RWPE2 (cell line): ENCODE results near the gene EPHA5.

Experiments used
- ATAC-seq: fragments of 200-7000 bp; cut with Tn5 transposase; 3 replicates; pipeline ENCODE4 v1.9.1; 2021; ENCODE audit warnings: low read depth
- DNase-seq: peaks from one replicate; pipeline ENCODE4 v3.0.0-alpha.2; 2020; ENCODE audit warnings: low spot score
- H3K27ac ChIP-seq: fragments of 450-650 bp; 2 replicates; pipeline ENCODE4 v1.5.1; 2017; ENCODE audit warnings: mild to moderate bottlenecking; ENCODE audit not compliant: poor library complexity, severe bottlenecking
- H3K27me3 ChIP-seq: fragments of 250-450 bp; sonication (Bioruptor Pico); 2 replicates; pipeline ENCODE4 v1.5.1; 2021; ENCODE audit warnings: mild to moderate bottlenecking, moderate library complexity; ENCODE audit not compliant: insufficient read depth, poor library complexity, severe bottlenecking
- H3K36me3 ChIP-seq: fragments of 250-450 bp; sonication (Bioruptor Pico); 2 replicates; pipeline ENCODE4 v1.5.1; 2020; ENCODE audit warnings: low read depth, mild to moderate bottlenecking, moderate library complexity
- H3K4me1 ChIP-seq: fragments of 250-450 bp; sonication (Bioruptor Pico); 2 replicates; pipeline ENCODE4 v1.5.1; 2021; ENCODE audit warnings: mild to moderate bottlenecking, moderate library complexity; ENCODE audit not compliant: insufficient read depth, poor library complexity, severe bottlenecking
- H3K4me3 ChIP-seq: fragments of 250-450 bp; sonication (Bioruptor Pico); 2 replicates; pipeline ENCODE4 v1.5.1; 2021; ENCODE audit warnings: mild to moderate bottlenecking, moderate library complexity; ENCODE audit not compliant: severe bottlenecking
- H3K9me3 ChIP-seq: fragments of 250-450 bp; sonication (Bioruptor Pico); 2 replicates; pipeline ENCODE4 v1.5.1; 2021; ENCODE audit warnings: mild to moderate bottlenecking, moderate library complexity; ENCODE audit not compliant: severe bottlenecking
- CTCF ChIP-seq: fragments of 450-650 bp; IDR thresholded peaks from one replicate; pipeline ENCODE4 v1.5.1; 2017; ENCODE audit warnings: mild to moderate bottlenecking, moderate library complexity; ENCODE audit not compliant: poor library complexity, severe bottlenecking

Gene EPHA5

DNA sequence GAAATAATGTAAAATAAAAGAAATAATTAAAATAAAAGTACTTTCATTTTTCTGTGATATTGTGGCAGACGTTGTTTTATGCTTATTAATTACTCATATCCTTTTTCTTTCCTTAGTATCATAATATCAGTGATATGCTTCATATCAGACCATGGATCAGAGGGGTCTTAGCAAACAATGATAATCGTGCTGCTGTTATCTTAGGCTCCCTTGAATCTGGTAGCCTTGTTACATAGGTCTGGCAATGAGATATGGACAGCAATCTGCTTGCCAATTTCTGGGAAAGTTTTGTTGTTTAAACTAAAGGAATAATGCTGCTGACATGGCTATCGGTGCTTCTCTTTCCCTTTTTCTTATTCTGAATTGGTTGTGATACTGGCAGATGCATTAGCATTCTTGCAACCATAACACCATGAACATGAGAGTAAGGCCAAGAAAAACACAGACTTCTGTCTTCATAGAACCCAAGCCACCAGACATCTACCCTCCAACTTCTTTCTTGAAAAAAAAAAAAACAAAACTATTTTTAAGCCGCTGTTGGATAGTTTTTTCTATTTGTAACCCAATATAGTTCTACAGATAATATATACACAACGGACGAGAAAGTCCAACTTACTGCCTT is 16.4 kb downstream of the EPHA5 start:
- H3K36me3 ChIP-seq = no peaks in the 10 kb centered on the region
- no peak for TF ChIP-seq CTCF
- peaks cover 1% of the 10 kb centered on the region for H3K9me3 ChIP-seq
- no peaks in the 10 kb centered on the region for H3K4me1 ChIP-seq
- ATAC-seq (no peak), DNase-seq (no peak)
- H3K4me3 ChIP-seq = no peak overlapping the region
- H3K27ac ChIP-seq = no peak overlapping the region
- H3K27me3 ChIP-seq = no peaks in the 10 kb centered on the region

- ATAC-seq (no peak), DNase-seq (no peak)
- H3K4me1 ChIP-seq = no peaks in the 10 kb centered on the region
- H3K9me3 ChIP-seq = peaks cover 1% of the 10 kb centered on the region
- H3K4me3 ChIP-seq = no peak overlapping the region
- no peak overlapping the region for H3K27ac ChIP-seq
- TF ChIP-seq CTCF = no peak
- H3K27me3 ChIP-seq = no peaks in the 10 kb centered on the region
- H3K36me3 ChIP-seq = no peaks in the 10 kb centered on the region
Measured at GRCh38 chr4:65651751-65652150, 18.5 kb downstream of the EPHA5 start.

- H3K4me3 ChIP-seq = no peak overlapping the region
- DNase-seq (no peak), ATAC-seq (no peak)
- no peak for TF ChIP-seq CTCF
- peaks cover 1% of the 10 kb centered on the region for H3K4me1 ChIP-seq
- H3K36me3 ChIP-seq = no peaks in the 10 kb centered on the region
- peaks cover 1% of the 10 kb centered on the region for H3K9me3 ChIP-seq
- H3K27ac ChIP-seq = no peak overlapping the region
- H3K27me3 ChIP-seq = no peaks in the 10 kb centered on the region
Measured at GRCh38 chr4:65651031-65651430, 19.3 kb downstream of the EPHA5 start.

DNA sequence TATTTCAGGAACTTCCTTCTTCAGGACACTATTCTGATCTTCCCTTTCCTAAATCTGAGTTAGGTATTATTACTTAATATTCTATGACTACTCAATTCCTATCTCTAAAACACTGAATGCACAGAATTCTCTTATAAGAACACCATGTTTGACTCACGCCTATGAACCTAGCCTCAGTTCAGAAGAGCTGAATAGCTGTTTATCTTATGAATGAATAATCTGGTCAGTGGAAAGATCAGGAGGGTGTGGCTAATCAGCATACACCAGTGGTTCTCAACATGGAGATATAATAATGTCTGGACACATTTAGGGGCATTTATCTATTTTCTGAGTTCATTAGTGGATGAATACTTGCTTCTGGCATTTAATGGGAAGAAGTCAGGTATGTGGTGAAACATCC is 24.2 kb downstream of the EPHA5 start:
- peak; percentile 46; the same call in 2 of the 3 replicates for ATAC-seq
- Histone ChIP-seq H3K27ac (peak overlapping the region; percentile 41), H3K27me3 (no peaks in the 10 kb centered on the region), H3K36me3 (no peaks in the 10 kb centered on the region), H3K4me1 (peaks cover 15% of the 10 kb centered on the region), H3K9me3 (no peaks in the 10 kb centered on the region), H3K4me3 (no peak overlapping the region)
- no peak for TF ChIP-seq CTCF
- DNase-seq = no peak

DNA sequence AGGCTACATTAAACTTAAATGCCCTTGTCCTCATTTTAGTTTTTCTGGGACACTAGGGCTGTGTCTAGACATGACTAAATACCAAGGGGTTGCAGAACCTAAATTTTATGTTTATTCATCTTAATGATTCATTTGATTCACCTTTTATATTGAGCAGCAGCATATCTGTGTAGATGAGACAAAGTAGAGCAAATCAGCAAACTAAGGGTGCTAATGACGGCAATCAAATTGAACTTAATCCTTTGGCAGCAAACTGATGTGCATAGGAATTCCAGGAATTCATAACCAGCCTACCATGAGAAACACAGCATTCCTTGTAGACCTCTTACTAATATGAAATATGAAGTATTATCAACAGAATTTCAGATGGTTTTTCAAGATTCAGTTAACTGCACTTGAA is 25.1 kb downstream of the EPHA5 start:
- Histone ChIP-seq H3K4me3 (no peak overlapping the region), H3K36me3 (no peaks in the 10 kb centered on the region), H3K27me3 (no peaks in the 10 kb centered on the region), H3K9me3 (no peaks in the 10 kb centered on the region), H3K4me1 (peaks cover 15% of the 10 kb centered on the region), H3K27ac (peak overlapping the region; percentile 41)
- TF ChIP-seq CTCF = no peak
- DNase-seq (no peak), ATAC-seq (peak; percentile 67)
